Measurements from ENCODE around the gene TTYH1. TPM values are rescaled to one million over a fixed set of nuclear protein-coding genes. Genes with fewer than 3 reads are reported as not detected.

TTYH1 gene
- polyA plus RNA-seq, 2 of the 4 experiments (the other 2 are of a cell fraction) = 0.15 to 0.31 TPM

DNA sequence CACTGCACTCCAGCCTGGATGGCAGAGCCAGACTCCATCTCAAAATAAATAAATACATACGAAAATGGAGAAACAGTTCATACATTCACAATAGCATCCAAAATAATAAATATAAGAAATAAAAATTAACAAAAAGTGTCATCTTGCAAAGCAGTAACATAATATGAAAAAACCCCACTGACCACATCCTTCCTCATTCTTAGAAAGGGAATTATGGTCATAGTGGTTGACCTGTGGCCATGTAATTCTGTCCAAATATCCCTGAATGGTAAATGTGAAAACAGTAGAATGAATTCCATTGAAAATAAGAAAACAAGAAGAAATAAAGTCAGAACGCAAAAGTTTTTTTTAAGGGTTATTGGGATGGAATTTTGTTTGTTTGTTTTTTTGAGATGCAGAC, 64.8 kb downstream of the TTYH1 start (continued):
- TF ChIP-seq ZFP36 (IDR thresholded peaks at IDR 0.05; ENCODE audit: borderline replicate concordance, partially characterized antibody) (no peak), HOXB5 (CRISPR knock-in tag; IDR thresholded peaks at IDR 0.05) (no peak)

DNA sequence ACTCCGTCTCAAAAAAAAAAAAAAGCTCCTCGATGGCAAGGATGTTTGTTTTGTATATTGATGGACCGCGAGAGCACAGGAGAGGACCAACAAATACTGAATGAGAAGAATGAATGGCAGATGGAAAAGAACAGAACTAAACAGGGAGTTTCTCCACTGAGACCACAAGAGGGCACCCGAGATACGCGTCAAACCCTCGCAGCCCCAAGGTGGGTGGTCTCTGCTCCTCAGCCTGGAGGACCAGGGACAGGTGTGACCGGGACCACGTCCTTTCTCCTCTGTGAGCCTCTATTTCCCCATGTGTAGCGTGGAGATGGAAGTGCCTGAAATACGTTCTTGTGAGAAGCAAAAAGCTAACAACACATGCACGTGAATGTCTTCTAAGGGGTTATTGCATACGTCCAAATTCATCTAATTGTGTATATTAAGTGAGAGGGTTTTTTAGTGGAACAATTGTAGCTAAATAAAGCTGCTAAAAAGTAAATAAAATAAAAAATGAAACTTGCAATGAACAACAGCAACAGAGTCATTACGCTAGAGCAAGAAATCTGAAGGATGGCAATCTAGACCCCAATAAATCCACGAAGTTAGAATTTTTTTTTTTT, 66.2 kb downstream of the TTYH1 start:
- 6% methylated on average over 16 of the region's 16 CpGs for WGBS (ENCODE audit: missing lambda C conversion rate)
- DNase-seq (ENCODE audit: low read depth in 1 of 2, low spot score in 1 of 2) (peak in 1 of 2 experiments; percentile 67), FAIRE-seq (no peak), ATAC-seq (peak; percentile 55 to 75; a peak in 5 of 6 replicates)
- H3K9me3 ChIP-seq = no peaks in the 10 kb centered on the region
- no peak overlapping the region for H3K27ac ChIP-seq
- TF ChIP-seq ZSCAN20 (CRISPR knock-in tag; IDR thresholded peaks at IDR 0.05) (no peak), ESRRA (IDR thresholded peaks at IDR 0.05; ENCODE audit: borderline replicate concordance, low read length) (no peak), SMC3 (IDR thresholded peaks at IDR 0.05) (peak; percentile 51), JUNB (IDR thresholded peaks at IDR 0.05) (no peak), EP300 (IDR thresholded peaks at IDR 0.05) (no peak), EHF (CRISPR knock-in tag; IDR thresholded peaks at IDR 0.05) (no peak), RAD21 (conservative IDR thresholded peaks at IDR 0.05 in 1 of 2, IDR thresholded peaks at IDR 0.05 in 1 of 2) (peak; percentile 79 to 85), NFE2L2 (conservative IDR thresholded peaks at IDR 0.05; ENCODE audit: low read length) (no peak), POLR2AphosphoS2 (conservative IDR thresholded peaks at IDR 0.05; ENCODE audit: low read length) (no peak), PHF8 (IDR thresholded peaks at IDR 0.05; ENCODE audit: borderline replicate concordance, low read depth) (no peak), HDAC2 (IDR thresholded peaks at IDR 0.05) (no peak), ZFP36 (IDR thresholded peaks at IDR 0.05; ENCODE audit: borderline replicate concordance, partially characterized antibody) (no peak), CBX8 (IDR thresholded peaks at IDR 0.05) (no peak), RFX5 (IDR thresholded peaks at IDR 0.05) (no peak)
- TF ChIP-seq, protein P1, sequence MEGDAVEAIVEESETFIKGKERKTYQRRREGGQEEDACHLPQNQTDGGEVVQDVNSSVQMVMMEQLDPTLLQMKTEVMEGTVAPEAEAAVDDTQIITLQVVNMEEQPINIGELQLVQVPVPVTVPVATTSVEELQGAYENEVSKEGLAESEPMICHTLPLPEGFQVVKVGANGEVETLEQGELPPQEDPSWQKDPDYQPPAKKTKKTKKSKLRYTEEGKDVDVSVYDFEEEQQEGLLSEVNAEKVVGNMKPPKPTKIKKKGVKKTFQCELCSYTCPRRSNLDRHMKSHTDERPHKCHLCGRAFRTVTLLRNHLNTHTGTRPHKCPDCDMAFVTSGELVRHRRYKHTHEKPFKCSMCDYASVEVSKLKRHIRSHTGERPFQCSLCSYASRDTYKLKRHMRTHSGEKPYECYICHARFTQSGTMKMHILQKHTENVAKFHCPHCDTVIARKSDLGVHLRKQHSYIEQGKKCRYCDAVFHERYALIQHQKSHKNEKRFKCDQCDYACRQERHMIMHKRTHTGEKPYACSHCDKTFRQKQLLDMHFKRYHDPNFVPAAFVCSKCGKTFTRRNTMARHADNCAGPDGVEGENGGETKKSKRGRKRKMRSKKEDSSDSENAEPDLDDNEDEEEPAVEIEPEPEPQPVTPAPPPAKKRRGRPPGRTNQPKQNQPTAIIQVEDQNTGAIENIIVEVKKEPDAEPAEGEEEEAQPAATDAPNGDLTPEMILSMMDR (IDR thresholded peaks at IDR 0.05) = peak; percentile 79
- no peaks in the 10 kb centered on the region for H3K4me1 ChIP-seq
- H3K4me3 ChIP-seq = no peak overlapping the region
- H3K4me2 ChIP-seq = peak overlapping the region; percentile 44
- ChIA-PET CTCF (interaction anchor here (0.6 to 5.9 kb wide), 31 partner anchors 8 to 679 kb away, joined by 3 to 51 read pairs (median 4); partner anchors contain the start of genes CDC42EP5 and RDH13), POLR2A (no interaction called here)

DNA sequence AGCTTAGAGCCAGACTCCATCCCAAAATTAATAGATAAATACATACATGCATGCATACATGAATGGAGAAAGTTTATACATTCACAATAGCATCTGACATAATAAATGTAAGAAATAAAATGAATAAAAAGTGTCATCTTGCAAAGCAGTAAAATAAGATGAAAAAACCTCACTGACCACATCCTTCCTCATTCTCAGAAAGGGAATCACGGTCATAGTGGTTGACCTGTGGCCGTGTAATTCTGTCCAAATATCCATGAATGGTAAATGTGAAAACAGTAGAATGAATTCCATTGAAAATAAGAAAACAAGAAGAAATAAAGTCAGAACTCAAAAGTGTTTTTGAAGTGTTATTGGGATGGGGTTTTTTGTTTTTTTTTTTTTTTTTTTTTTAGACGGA, 67.6 kb downstream of the TTYH1 start:
- H3K9me3 ChIP-seq = no peaks in the 10 kb centered on the region
- no peak overlapping the region for H3K4me3 ChIP-seq
- ChIA-PET POLR2A (no interaction called here), CTCF (interaction anchor here (0.6 to 2.7 kb wide), 3 partner anchors 14 to 428 kb away, joined by 3 to 17 read pairs (median 3); no protein-coding TSS in a partner anchor)
- 42% methylated on average over 3 of the region's 3 CpGs for WGBS (ENCODE audit: missing lambda C conversion rate)
- no peak overlapping the region for H3K4me2 ChIP-seq
- no peaks in the 10 kb centered on the region for H3K4me1 ChIP-seq
- no peak for ATAC-seq
- TF ChIP-seq, protein P2, sequence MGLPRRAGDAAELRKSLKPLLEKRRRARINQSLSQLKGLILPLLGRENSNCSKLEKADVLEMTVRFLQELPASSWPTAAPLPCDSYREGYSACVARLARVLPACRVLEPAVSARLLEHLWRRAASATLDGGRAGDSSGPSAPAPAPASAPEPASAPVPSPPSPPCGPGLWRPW (IDR thresholded peaks at IDR 0.05) = no peak
- TF ChIP-seq KDM1A (IDR thresholded peaks at IDR 0.05; ENCODE audit: low read depth) (no peak), ZC3H11A (IDR thresholded peaks at IDR 0.05) (no peak), RARB (CRISPR knock-in tag; IDR thresholded peaks at IDR 0.05) (no peak)
- DNase-seq (ENCODE audit: low read depth in 1 of 2, low spot score in 1 of 2) = no peak
- FAIRE-seq = no peak
- H3K27ac ChIP-seq = no peak overlapping the region

DNA sequence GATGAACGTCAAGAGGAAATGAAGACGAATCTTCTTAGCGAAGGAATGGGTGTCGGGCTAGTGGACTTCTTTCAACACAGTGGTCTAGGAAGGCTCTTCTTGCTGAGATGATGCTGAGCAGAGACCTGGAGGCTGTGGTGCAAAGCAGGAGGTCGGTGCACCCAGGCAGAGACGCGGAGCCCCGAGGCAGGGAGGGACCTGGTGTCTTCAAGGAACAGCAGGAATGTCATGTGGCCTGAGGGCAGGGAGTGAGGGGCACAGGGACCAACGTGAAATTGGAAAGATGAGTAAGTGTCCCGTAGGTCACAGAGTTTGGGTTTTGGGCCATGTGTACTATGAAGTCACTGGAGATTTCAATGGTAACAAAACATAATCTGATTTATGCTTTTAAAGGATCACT, 69.2 kb downstream of the TTYH1 start:
- DNase-seq (ENCODE audit: low read depth in 1 of 2, low spot score in 1 of 2) (no peak), FAIRE-seq (no peak), ATAC-seq (0 out of 6 replicates have a peak, but pooled peaks of 1 of the 2 experiments have one; percentile 25)
- H3K9me3 ChIP-seq = no peaks in the 10 kb centered on the region
- H3K4me3 ChIP-seq = no peak overlapping the region
- no peaks in the 10 kb centered on the region for H3K4me1 ChIP-seq
- CTCF ChIA-PET = interaction anchor here (0.7 kb wide), 1 partner anchor 203 kb away, joined by 4 read pairs; no protein-coding TSS in a partner anchor
- no peak overlapping the region for H3K27ac ChIP-seq
- POLR2A ChIA-PET = no interaction called here
- TF ChIP-seq HOXB5 (CRISPR knock-in tag; IDR thresholded peaks at IDR 0.05) (no peak), EHF (CRISPR knock-in tag; IDR thresholded peaks at IDR 0.05) (no peak), KDM5A (IDR thresholded peaks at IDR 0.05) (no peak), ZC3H11A (IDR thresholded peaks at IDR 0.05) (no peak), NPAS2 (CRISPR knock-in tag; IDR thresholded peaks at IDR 0.05; ENCODE audit: borderline replicate concordance) (no peak)
- WGBS (ENCODE audit: missing lambda C conversion rate) = 34% methylated on average over 10 of the region's 10 CpGs
- no peak overlapping the region for H3K4me2 ChIP-seq
